GM23338 (cell line): Measurements from ENCODE around the gene RET. TPM values are rescaled to one million over a fixed set of nuclear protein-coding genes. Genes with fewer than 3 reads are reported as not detected.

ENCODE experiments used
- ATAC-seq: fragments of 200-7000 bp; cut with Tn5 transposase; 3 replicates; pipeline ENCODE4 v1.9.1; 2020
- DNase-seq: peaks from one replicate; pipeline ENCODE4 v3.0.0-alpha.2; 2015; ENCODE audit warnings: low spot score
- H2AFZ ChIP-seq: fragments of 200-600 bp; sonication (generic); 2 replicates; pipeline ENCODE4 v1.8.0; 2016; ENCODE audit warnings: antibody characterized with exemption, mild to moderate bottlenecking, moderate library complexity
- H3F3A ChIP-seq: fragments of 200-600 bp; sonication (generic); replicated peaks from 2 replicates; pipeline ENCODE4 v1.8.0; 2017; ENCODE audit warnings: antibody characterized with exemption, mixed run types, low read depth
- H3K27ac ChIP-seq: fragments of 200-600 bp; sonication (generic); 2 replicates; pipeline ENCODE4 v1.6.1; 2016; ENCODE audit warnings: low read depth
- H3K27me3 ChIP-seq: fragments of 200-600 bp; sonication (generic); 2 replicates; pipeline ENCODE4 v1.8.0; 2016; ENCODE audit warnings: mild to moderate bottlenecking, mixed run types, moderate library complexity; ENCODE audit not compliant: insufficient read depth
- H3K36me3 ChIP-seq: fragments of 200-600 bp; sonication (generic); 2 replicates; pipeline ENCODE4 v1.8.0; 2016; ENCODE audit warnings: mild to moderate bottlenecking; ENCODE audit not compliant: insufficient read depth
- H3K4me1 ChIP-seq: fragments of 200-600 bp; sonication (generic); 2 replicates; pipeline ENCODE4 v1.8.0; 2016; ENCODE audit warnings: mild to moderate bottlenecking, moderate library complexity; ENCODE audit not compliant: insufficient read depth
- H3K4me2 ChIP-seq: fragments of 200-600 bp; sonication (generic); 2 replicates; pipeline ENCODE4 v1.7.1; 2017; ENCODE audit warnings: mixed run types
- H3K4me3 ChIP-seq: fragments of 200-600 bp; sonication (generic); 2 replicates; pipeline ENCODE4 v1.6.1; 2016; ENCODE audit warnings: mixed run types
- H3K79me2 ChIP-seq: fragments of 200-600 bp; sonication (generic); replicated peaks from 2 replicates; pipeline ENCODE4 v1.8.0; 2017; ENCODE audit warnings: mild to moderate bottlenecking; ENCODE audit not compliant: insufficient read depth
- H3K9me2 ChIP-seq: fragments of 200-600 bp; sonication (generic); 2 replicates; pipeline ENCODE4 v1.8.0; 2017; ENCODE audit not compliant: insufficient read depth
- H4K20me1 ChIP-seq: fragments of 200-600 bp; sonication (generic); replicated peaks from 2 replicates; pipeline ENCODE4 v1.8.0; 2017; ENCODE audit warnings: mild to moderate bottlenecking; ENCODE audit not compliant: insufficient read depth
- H3K27ac Mint-ChIP-seq: 2 replicates; pipeline ENCODE4 v1.8.0; 2020; ENCODE audit warnings: inconsistent platforms, mild to moderate bottlenecking, moderate library complexity, mixed read lengths
- H3K27me3 Mint-ChIP-seq: 3 replicates; pipeline ENCODE4 v1.8.0; 2022; ENCODE audit warnings: low read depth, mild to moderate bottlenecking, moderate library complexity, mixed read lengths, inconsistent platforms; ENCODE audit not compliant: insufficient read depth, poor library complexity
- H3K36me3 Mint-ChIP-seq: 3 replicates; pipeline ENCODE4 v1.8.0; 2021; ENCODE audit warnings: low read depth, mild to moderate bottlenecking, inconsistent platforms, moderate library complexity, mixed read lengths
- H3K4me1 Mint-ChIP-seq: 3 replicates; pipeline ENCODE4 v1.8.0; 2020; ENCODE audit warnings: mild to moderate bottlenecking, inconsistent platforms, mixed read lengths
- H3K4me3 Mint-ChIP-seq: 3 replicates; pipeline ENCODE4 v1.8.0; 2021; ENCODE audit warnings: moderate library complexity, mild to moderate bottlenecking, inconsistent platforms, mixed read lengths
- H3K9me3 Mint-ChIP-seq: 3 replicates; pipeline ENCODE4 v1.8.0; 2020; ENCODE audit warnings: moderate library complexity, mild to moderate bottlenecking, inconsistent platforms, mixed read lengths
- CREB1 ChIP-seq: fragments of 250-450 bp; sonication (Bioruptor Pico); IDR thresholded peaks from 2 replicates; pipeline ENCODE4 v1.5.0; 2020; ENCODE audit warnings: low read depth, mild to moderate bottlenecking, moderate library complexity
- CTCF ChIP-seq, 2 experiments: fragments of 200-600 bp in 1 of 2; sonication (generic) in 1 of 2; conservative IDR thresholded peaks; 2 replicates each; pipeline versions ENCODE4 v1.5.1 to v1.6.1; 2016 to 2017; ENCODE audit warnings: antibody characterized with exemption in 2 of 2, low read depth in 2 of 2, mild to moderate bottlenecking in 2 of 2, moderate library complexity in 1 of 2
- ETS1 ChIP-seq: IDR thresholded peaks from 2 replicates; pipeline ENCODE4 v1.6.1; 2016; ENCODE audit warnings: antibody characterized with exemption
- EZH2 ChIP-seq: fragments of 200-600 bp; sonication (generic); IDR thresholded peaks from one replicate; pipeline ENCODE4 v1.8.0; 2017; ENCODE audit warnings: antibody characterized with exemption, mild to moderate bottlenecking, low read depth; ENCODE audit not compliant: unreplicated experiment
- EZH2phosphoT487 ChIP-seq: fragments of 200-600 bp; sonication (generic); IDR thresholded peaks from one replicate; pipeline ENCODE4 v1.8.1; 2018; ENCODE audit warnings: antibody characterized with exemption; ENCODE audit not compliant: unreplicated experiment
- JUNB ChIP-seq: IDR thresholded peaks from one replicate; pipeline ENCODE4 v1.6.1; 2016; ENCODE audit warnings: antibody characterized with exemption; ENCODE audit not compliant: unreplicated experiment
- NANOG ChIP-seq: IDR thresholded peaks from 2 replicates; pipeline ENCODE4 v1.6.1; 2016; ENCODE audit warnings: antibody characterized with exemption, borderline replicate concordance
- POLR2AphosphoS5 ChIP-seq: IDR thresholded peaks from 2 replicates; pipeline ENCODE4 v1.6.1; 2016; ENCODE audit warnings: antibody characterized with exemption, low read depth
- REST ChIP-seq: IDR thresholded peaks from one replicate; pipeline ENCODE4 v1.6.1; 2018; ENCODE audit warnings: antibody characterized with exemption; ENCODE audit not compliant: unreplicated experiment
- STAT1 ChIP-seq: IDR thresholded peaks from one replicate; pipeline ENCODE4 v1.6.1; 2016; ENCODE audit warnings: antibody characterized with exemption; ENCODE audit not compliant: unreplicated experiment
- ZNF114 ChIP-seq: fragments of 250-450 bp; sonication (Bioruptor Pico); IDR thresholded peaks from 2 replicates; pipeline ENCODE4 v1.5.0; 2020; ENCODE audit warnings: mild to moderate bottlenecking, moderate library complexity
- ZNF331 ChIP-seq: fragments of 250-450 bp; sonication (Bioruptor Pico); IDR thresholded peaks from 2 replicates; pipeline ENCODE4 v1.5.0; 2020; ENCODE audit warnings: low read depth, mild to moderate bottlenecking, moderate library complexity
- ZNF462 ChIP-seq: fragments of 250-450 bp; sonication (Bioruptor Pico); IDR thresholded peaks from 2 replicates; pipeline ENCODE4 v1.5.0; 2020; ENCODE audit warnings: mild to moderate bottlenecking, moderate library complexity
- polyA plus RNA-seq: library from polyadenylated mRNA; unstranded; fragments of >200 nt; fragmentation: Nextera tagmentation; extraction: Ambion mirVana; gene quantifications from 2 replicates; pipeline ENCODE4 v1.2.1, GENCODE V29; 2016
- total RNA-seq: library from RNA; depleted of rRNA; stranded (reverse); fragments of >200 nt; shearing (Covaris generic); gene quantifications from 2 replicates; pipeline ENCODE4 v1.2.3, GENCODE V29; 2014

Gene RET
- total and polyA plus RNA-seq, 2 experiments from 2014 or later, result 5.5 to 9.8 TPM

- Histone ChIP-seq H3K4me1 (no peaks in the 10 kb centered on the region), H3K4me3 (no peak overlapping the region), H3F3A (no peaks in the 10 kb centered on the region), H4K20me1 (no peaks in the 10 kb centered on the region), H2AFZ (no peak overlapping the region), H3K27me3 (no peaks in the 10 kb centered on the region), H3K9me2 (no peaks in the 10 kb centered on the region), H3K4me2 (no peak overlapping the region), H3K79me2 (no peaks in the 10 kb centered on the region), H3K36me3 (no peaks in the 10 kb centered on the region), H3K27ac (no peak overlapping the region)
- Mint-ChIP-seq H3K4me1 (peaks cover 8% of the 10 kb centered on the region), H3K27ac (no peak overlapping the region), H3K9me3 (no peaks in the 10 kb centered on the region), H3K36me3 (no peaks in the 10 kb centered on the region; the same call in 2 of the 3 replicates), H3K27me3 (peaks cover 4% of the 10 kb centered on the region), H3K4me3 (no peak overlapping the region)
- no peak for ATAC-seq
- TF ChIP-seq CREB1 (CRISPR knock-in tag), result no peak
- no peak for TF ChIP-seq EZH2phosphoT487
- TF ChIP-seq NANOG, result no peak
- no peak for TF ChIP-seq EZH2
- TF ChIP-seq REST, result no peak
- TF ChIP-seq ZNF114, result no peak
- no peak for TF ChIP-seq ZNF462
- TF ChIP-seq ZNF331 (CRISPR knock-in tag), result no peak
- TF ChIP-seq ETS1, result no peak
- no peak for TF ChIP-seq STAT1
- TF ChIP-seq CTCF (conservative IDR thresholded peaks at IDR 0.05; ENCODE audit: low read depth in 2 of 2), result no peak
- TF ChIP-seq POLR2AphosphoS5, result no peak
- TF ChIP-seq JUNB, result no peak
- no peak for DNase-seq
These were observed 7.9 kb downstream of the RET start for GRCh38 chr10:43084812-43085211.
